SK-N-SH (cell line): ENCODE data around the gene PLCG1. TPM values are rescaled to one million over a fixed set of nuclear protein-coding genes. Genes with fewer than 3 reads are reported as not detected.

ENCODE experiments used
- CTCF ChIA-PET: fragments of 300-600, 350-600 bp; formaldehyde crosslinking; extraction: SDS; loops from one replicate; lab custom pipeline; 2021; lab: Yijun Ruan, JAX
- POLR2A ChIA-PET: fragments of 350-600 bp; sonication (Branson Sonifier 250); formaldehyde crosslinking; extraction: SDS; loops from one replicate; lab custom pipeline; 2020; ENCODE audit warnings: antibody characterized with exemption, inconsistent platforms; lab: Yijun Ruan, JAX
- DNase-seq: peaks from one replicate; pipeline ENCODE4 v3.0.0; 2012
- H2AFZ ChIP-seq: fragments of 200-600 bp; sonication (generic); 2 replicates; pipeline ENCODE4 v1.8.1; 2016; ENCODE audit warnings: antibody characterized with exemption, mild to moderate bottlenecking, low read depth
- H3F3A ChIP-seq: fragments of 200-600 bp; sonication (generic); replicated peaks from 2 replicates; pipeline ENCODE3; 2016; ENCODE audit warnings: antibody characterized with exemption, mild to moderate bottlenecking; ENCODE audit not compliant: insufficient read depth
- H3K27ac ChIP-seq, 2 experiments: fragments of 200-500 bp in 1 of 2; fragments of 200-600 bp in 1 of 2; sonication (Bioruptor generic) in 1 of 2; sonication (generic), shearing (Covaris generic) in 1 of 2; 2 replicates each; pipeline versions ENCODE4 v1.5.1 to v1.6.1; 2014 to 2016; ENCODE audit warnings: low read depth in 2 of 2, inconsistent platforms in 1 of 2, low read length in 1 of 2, mild to moderate bottlenecking in 1 of 2, mixed read lengths in 1 of 2
- H3K27me3 ChIP-seq: fragments of 200-600 bp; sonication (generic), shearing (Covaris generic); 2 replicates; pipeline ENCODE4 v1.6.1; 2016; ENCODE audit warnings: mixed run types; ENCODE audit not compliant: insufficient read depth
- H3K36me3 ChIP-seq, 2 experiments: fragments of 200-500 bp in 1 of 2; fragments of 200-600 bp in 1 of 2; sonication (Bioruptor generic) in 1 of 2; sonication (generic) in 1 of 2; replicated peaks in 1 of 2; 2 replicates each; pipeline versions ENCODE3 to v1.5.1; 2014 to 2016; ENCODE audit warnings: low read length in 1 of 2, mild to moderate bottlenecking in 1 of 2; ENCODE audit not compliant: insufficient read depth in 2 of 2, control insufficient read depth in 1 of 2
- H3K4me1 ChIP-seq, 2 experiments: fragments of 200-500 bp in 1 of 2; fragments of 200-600 bp in 1 of 2; sonication (Bioruptor generic) in 1 of 2; sonication (generic), shearing (Covaris generic) in 1 of 2; 2 replicates each; pipeline versions ENCODE4 v1.5.1 to v1.6.1; 2014 to 2016; ENCODE audit warnings: low read depth in 1 of 2, low read length in 1 of 2, mixed run types in 1 of 2; ENCODE audit not compliant: insufficient read depth in 2 of 2, control insufficient read depth in 1 of 2
- H3K4me2 ChIP-seq: fragments of 200-600 bp; sonication (generic), shearing (Covaris generic); 2 replicates; pipeline ENCODE4 v1.6.1; 2017; ENCODE audit warnings: mixed run types
- H3K4me3 ChIP-seq, 2 experiments: fragments of 200-500 bp in 1 of 2; fragments of 200-600 bp in 1 of 2; sonication (Bioruptor generic) in 1 of 2; sonication (generic), shearing (Covaris generic) in 1 of 2; 2 replicates each; pipeline versions ENCODE4 v1.5.1 to v1.8.1; 2014 to 2016; ENCODE audit warnings: low read depth in 2 of 2, inconsistent platforms in 1 of 2, low read length in 1 of 2, mild to moderate bottlenecking in 1 of 2, mixed read lengths in 1 of 2, moderate library complexity in 1 of 2
- H3K79me2 ChIP-seq: fragments of 200-600 bp; sonication (generic); 2 replicates; pipeline ENCODE4 v1.8.1; 2017; ENCODE audit warnings: mild to moderate bottlenecking; ENCODE audit not compliant: insufficient read depth
- H3K9ac ChIP-seq: fragments of 200-600 bp; sonication (generic); 2 replicates; pipeline ENCODE4 v1.6.1; 2017; ENCODE audit warnings: mixed run types
- H3K9me2 ChIP-seq: fragments of 200-600 bp; sonication (generic); 2 replicates; pipeline ENCODE4 v1.6.1; 2017; ENCODE audit warnings: mixed run types
- H3K9me3 ChIP-seq: fragments of 200-600 bp; sonication (generic); 2 replicates; pipeline ENCODE4 v1.6.1; 2017; ENCODE audit warnings: mixed run types, mild to moderate bottlenecking, moderate library complexity
- H4K20me1 ChIP-seq: fragments of 200-600 bp; sonication (generic); 2 replicates; pipeline ENCODE4 v1.6.1; 2017; ENCODE audit warnings: mild to moderate bottlenecking, mixed run types; ENCODE audit not compliant: insufficient read depth
- CHD2 ChIP-seq: fragments of 150-350 bp; IDR thresholded peaks from 2 replicates; pipeline ENCODE4 v1.6.1; 2018; ENCODE audit warnings: low read length; ENCODE audit not compliant: partially characterized antibody
- EP300 ChIP-seq, 2 experiments: IDR thresholded peaks; 2 replicates each; pipeline versions ENCODE4 v1.4.0 to v1.6.1; 2012; ENCODE audit warnings: borderline replicate concordance in 1 of 2, low read depth in 1 of 2, low read length in 1 of 2
- EZH2phosphoT487 ChIP-seq: fragments of 200-600 bp; sonication (generic); IDR thresholded peaks from 2 replicates; pipeline ENCODE4 v1.6.1; 2017; ENCODE audit warnings: low read depth, mixed run types, mild to moderate bottlenecking, antibody characterized with exemption, moderate library complexity, borderline replicate concordance
- FOSL2 ChIP-seq: IDR thresholded peaks from 2 replicates; pipeline ENCODE4 v1.4.0; 2012; ENCODE audit warnings: low read depth, mild to moderate bottlenecking, moderate library complexity, borderline replicate concordance
- FOXJ3 ChIP-seq: sonication (generic); formaldehyde crosslinking; IDR thresholded peaks from 2 replicates; pipeline ENCODE4 v1.5.1; 2020; ENCODE audit warnings: mild to moderate bottlenecking, missing genetic modification reagents
- GABPA ChIP-seq: IDR thresholded peaks from 2 replicates; pipeline ENCODE4 v1.4.0; 2012; ENCODE audit warnings: low read depth, mild to moderate bottlenecking
- GATA2 ChIP-seq: sonication (generic); formaldehyde crosslinking; IDR thresholded peaks from 2 replicates; pipeline ENCODE4 v1.5.0; 2020; ENCODE audit warnings: mild to moderate bottlenecking, missing genetic modification reagents
- JUND ChIP-seq: IDR thresholded peaks from 2 replicates; pipeline ENCODE4 v1.4.0; 2012
- MEF2A ChIP-seq: IDR thresholded peaks from 2 replicates; pipeline ENCODE4 v1.4.0; 2012; ENCODE audit warnings: low read depth, borderline replicate concordance
- MXI1 ChIP-seq: IDR thresholded peaks from 2 replicates; pipeline ENCODE4 v1.6.1; 2012; ENCODE audit warnings: mild to moderate bottlenecking, low read depth, low read length, improper control_type of control experiment
- NFIC ChIP-seq: IDR thresholded peaks from 2 replicates; pipeline ENCODE4 v1.4.0; 2012; ENCODE audit warnings: borderline replicate concordance
- NRF1 ChIP-seq: IDR thresholded peaks from 2 replicates; pipeline ENCODE4 v1.6.1; 2012; ENCODE audit warnings: low read depth, mild to moderate bottlenecking, low read length
- PBX3 ChIP-seq: IDR thresholded peaks from 2 replicates; pipeline ENCODE4; 2012
- RAD21 ChIP-seq: IDR thresholded peaks from 2 replicates; pipeline ENCODE4 v1.6.1; 2012; ENCODE audit warnings: mild to moderate bottlenecking, low read length
- RFX5 ChIP-seq: IDR thresholded peaks from 2 replicates; pipeline ENCODE4 v1.6.1; 2012; ENCODE audit warnings: mild to moderate bottlenecking, improper control_type of control experiment, low read length
- SMC3 ChIP-seq: IDR thresholded peaks from 2 replicates; pipeline ENCODE4 v1.6.1; 2012; ENCODE audit warnings: low read depth, low read length, improper control_type of control experiment
- TCF12 ChIP-seq: IDR thresholded peaks from 2 replicates; pipeline ENCODE4 v1.4.0; 2012
- TEAD4 ChIP-seq: IDR thresholded peaks from 2 replicates; pipeline ENCODE4 v1.4.0; 2012; ENCODE audit warnings: mild to moderate bottlenecking, borderline replicate concordance; ENCODE audit not compliant: insufficient read depth
- USF1 ChIP-seq: IDR thresholded peaks from 2 replicates; pipeline ENCODE4 v1.4.0; 2012; ENCODE audit warnings: low read depth, borderline replicate concordance
- YY1 ChIP-seq: IDR thresholded peaks from 2 replicates; pipeline ENCODE4 v1.4.0; 2012; ENCODE audit warnings: low read depth, mild to moderate bottlenecking
- ZBTB33 ChIP-seq: IDR thresholded peaks from 2 replicates; pipeline ENCODE4 v1.4.0; 2012; ENCODE audit warnings: low read depth, borderline replicate concordance
- WGBS: methylation state at CpG from one replicate; pipeline ENCODE4 v1.1.6; 2017; ENCODE audit warnings: low lambda C conversion rate; 5-methylcytosine and 5-hydroxymethylcytosine counted together
- polyA plus RNA-seq, 3 experiments: library from polyadenylated mRNA; depleted of rRNA; stranded (reverse); fragments of >200 nt; gene quantifications; 2 replicates each; pipeline ENCODE4 v1.2.3, GENCODE V29; 2012
- TF ChIP-seq, protein P1 (sequence below): fragments of 150-350 bp; IDR thresholded peaks from 2 replicates; pipeline ENCODE4 v1.6.1; 2016; ENCODE audit warnings: mild to moderate bottlenecking, low read depth, low read length
- TF ChIP-seq, protein P2 (sequence below): fragments of 150-350 bp; IDR thresholded peaks from 2 replicates; pipeline ENCODE4 v1.6.1; 2017; ENCODE audit warnings: antibody characterized with exemption, low read length, low read depth, borderline replicate concordance

PLCG1 gene
- polyA plus RNA-seq, 1 of the 3 experiments (the other 2 are of a cell fraction) = 81.4 TPM

- H3K9ac ChIP-seq = no peak overlapping the region
- DNase-seq = no peak
- no peaks in the 10 kb centered on the region for H3K79me2 ChIP-seq
- no peak for TF ChIP-seq NFIC
- no peak for TF ChIP-seq RAD21
- TF ChIP-seq, protein P1, sequence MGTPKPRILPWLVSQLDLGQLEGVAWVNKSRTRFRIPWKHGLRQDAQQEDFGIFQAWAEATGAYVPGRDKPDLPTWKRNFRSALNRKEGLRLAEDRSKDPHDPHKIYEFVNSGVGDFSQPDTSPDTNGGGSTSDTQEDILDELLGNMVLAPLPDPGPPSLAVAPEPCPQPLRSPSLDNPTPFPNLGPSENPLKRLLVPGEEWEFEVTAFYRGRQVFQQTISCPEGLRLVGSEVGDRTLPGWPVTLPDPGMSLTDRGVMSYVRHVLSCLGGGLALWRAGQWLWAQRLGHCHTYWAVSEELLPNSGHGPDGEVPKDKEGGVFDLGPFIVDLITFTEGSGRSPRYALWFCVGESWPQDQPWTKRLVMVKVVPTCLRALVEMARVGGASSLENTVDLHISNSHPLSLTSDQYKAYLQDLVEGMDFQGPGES = no peak
- TF ChIP-seq CHD2 = no peak
- TF ChIP-seq TCF12 = no peak
- no peak for TF ChIP-seq JUND
- TF ChIP-seq NRF1 = no peak
- no peak for TF ChIP-seq FOSL2
- TF ChIP-seq TEAD4 = no peak
- no peak for TF ChIP-seq EZH2phosphoT487
- H2AFZ ChIP-seq = no peak overlapping the region
- no peaks in the 10 kb centered on the region; the same call in 1 of the 2 replicates for H3K9me2 ChIP-seq
- 89% methylated on average over 2 of the region's 2 CpGs for WGBS
- H3K36me3 ChIP-seq = no peaks in the 10 kb centered on the region
- no peaks in the 10 kb centered on the region for H3F3A ChIP-seq
- peaks cover 0 to 17% of the 10 kb centered on the region in 2 experiments; a peak in 3 of 4 replicates for H3K4me1 ChIP-seq
- ChIA-PET POLR2A (no interaction called here), CTCF (interaction anchor here (1.1 to 2.3 kb wide), 2 partner anchors 14 to 22 kb away, joined by 3 to 10 read pairs; no protein-coding TSS in a partner anchor)
- no peak overlapping the region for H3K27ac ChIP-seq
- no peaks in the 10 kb centered on the region for H3K9me3 ChIP-seq
- no peaks in the 10 kb centered on the region for H4K20me1 ChIP-seq
- H3K4me2 ChIP-seq = no peak overlapping the region
- no peaks in the 10 kb centered on the region for H3K27me3 ChIP-seq
- H3K4me3 ChIP-seq = no peak overlapping the region
Measured at GRCh38 chr20:41218466-41218865, 81.1 kb downstream of the PLCG1 start.

DNA sequence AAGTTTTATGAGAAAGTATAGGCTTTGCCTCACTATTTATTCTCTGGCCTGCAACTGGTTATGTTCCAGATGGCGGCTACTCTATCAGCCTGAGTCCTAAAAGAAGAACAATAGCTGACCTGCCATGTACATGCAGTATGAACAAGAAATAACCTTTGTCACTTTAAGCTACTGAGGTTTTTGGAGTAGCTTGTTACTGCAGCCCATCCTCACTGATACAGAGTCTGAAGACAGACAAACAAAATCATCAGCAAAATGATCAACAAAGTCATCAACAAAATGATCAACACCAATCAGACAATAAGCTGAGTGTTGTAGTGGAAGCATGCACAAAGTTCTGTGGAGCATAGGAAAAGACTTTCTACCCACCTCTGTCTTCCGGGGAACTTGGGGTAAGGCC lies 82.5 kb downstream of the PLCG1 start:
- no peak for TF ChIP-seq YY1
- no peak for TF ChIP-seq GATA2
- TF ChIP-seq NFIC = no peak
- no peak for TF ChIP-seq PBX3
- no peak for TF ChIP-seq TCF12
- no peak for TF ChIP-seq GABPA
- no peak for TF ChIP-seq USF1
- TF ChIP-seq MXI1 = no peak
- no peak for TF ChIP-seq ZBTB33
- no peak for TF ChIP-seq EZH2phosphoT487
- TF ChIP-seq, protein P2, sequence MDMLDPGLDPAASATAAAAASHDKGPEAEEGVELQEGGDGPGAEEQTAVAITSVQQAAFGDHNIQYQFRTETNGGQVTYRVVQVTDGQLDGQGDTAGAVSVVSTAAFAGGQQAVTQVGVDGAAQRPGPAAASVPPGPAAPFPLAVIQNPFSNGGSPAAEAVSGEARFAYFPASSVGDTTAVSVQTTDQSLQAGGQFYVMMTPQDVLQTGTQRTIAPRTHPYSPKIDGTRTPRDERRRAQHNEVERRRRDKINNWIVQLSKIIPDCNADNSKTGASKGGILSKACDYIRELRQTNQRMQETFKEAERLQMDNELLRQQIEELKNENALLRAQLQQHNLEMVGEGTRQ = no peak
- no peak for TF ChIP-seq FOXJ3
- no peak for TF ChIP-seq MEF2A
- no peak for TF ChIP-seq EP300 (IDR thresholded peaks at IDR 0.05; ENCODE audit: borderline replicate concordance in 1 of 2, low read depth in 1 of 2, low read length in 1 of 2)
- no peak for TF ChIP-seq SMC3
- TF ChIP-seq JUND = no peak
- TF ChIP-seq TEAD4 = no peak
- no peak for TF ChIP-seq RFX5
- H3K9me2 ChIP-seq = no peaks in the 10 kb centered on the region; the same call in 1 of the 2 replicates
- H3K4me2 ChIP-seq = no peak overlapping the region
- no peaks in the 10 kb centered on the region for H3K27me3 ChIP-seq
- H3F3A ChIP-seq = no peaks in the 10 kb centered on the region
- H4K20me1 ChIP-seq = no peaks in the 10 kb centered on the region
- H3K79me2 ChIP-seq = no peaks in the 10 kb centered on the region
- POLR2A ChIA-PET = no interaction called here
- CTCF ChIA-PET = interaction anchor here (1.5 to 2.1 kb wide), 2 partner anchors 12 to 120 kb away, joined by 5 to 9 read pairs; no protein-coding TSS in a partner anchor
- H3K36me3 ChIP-seq = no peaks in the 10 kb centered on the region
- WGBS = 100% methylated on average over 2 of the region's 2 CpGs
- no peak overlapping the region for H3K27ac ChIP-seq
- no peak overlapping the region for H3K4me3 ChIP-seq
- peaks cover 0 to 14% of the 10 kb centered on the region in 2 experiments; a peak in 3 of 4 replicates for H3K4me1 ChIP-seq
- no peak overlapping the region for H3K9ac ChIP-seq
- H2AFZ ChIP-seq = no peak overlapping the region
- H3K9me3 ChIP-seq = no peaks in the 10 kb centered on the region
- DNase-seq = no peak
